GM12878 (cell line): ENCODE measurements around the gene CBFA2T3. TPM values are rescaled to one million over a fixed set of nuclear protein-coding genes. Genes with fewer than 3 reads are reported as not detected.

Experiments used
- ATAC-seq: fragments of 200-7000 bp; cut with Tn5 transposase; 3 replicates; pipeline ENCODE4 v1.9.1; 2020; ENCODE audit warnings: mild to moderate bottlenecking, moderate library complexity
- BruUV-seq: library from RNA; stranded (reverse); fragments of 400-500 nt; replicated peaks from 2 replicates; lab custom pipeline; 2021; lab: Mats Ljungman, UMichigan
- CTCF ChIA-PET: fragments of 300-600 bp; sonication (Branson Sonifier 250); formaldehyde crosslinking; extraction: SDS; loops from one replicate; lab custom pipeline; 2021; ENCODE audit warnings: inconsistent platforms; lab: Yijun Ruan, JAX
- POLR2A ChIA-PET: fragments of 350-600 bp; formaldehyde crosslinking; extraction: SDS; loops from one replicate; lab custom pipeline; 2021; ENCODE audit warnings: inconsistent platforms; lab: Charles Lee
- RAD21 ChIA-PET: fragments of 300-600 bp; sonication (Branson Sonifier 250); formaldehyde crosslinking; loops from one replicate; lab custom pipeline; 2023; ENCODE audit warnings: antibody characterized with exemption; ENCODE audit not compliant: unreplicated experiment; lab: Charles Lee
- SMC1A ChIA-PET: fragments of 300-600 bp; sonication (Branson Sonifier 250); formaldehyde crosslinking; loops from one replicate; lab custom pipeline; 2023; ENCODE audit not compliant: unreplicated experiment, uncharacterized antibody; lab: Charles Lee
- DNase-seq: peaks from one replicate; pipeline ENCODE4 v3.0.0-alpha.2; 2011; ENCODE audit warnings: low read depth, low spot score
- FAIRE-seq: peaks from 3 replicates; lab custom pipeline; 2011; peaks lifted over from hg19 to GRCh38; lab: Jason Lieb, UNC
- H2AFZ ChIP-seq: 2 replicates; pipeline ENCODE4 v1.6.0; 2011; ENCODE audit warnings: low read depth, low read length, control low read depth; ENCODE audit not compliant: control insufficient read depth
- H3K27ac ChIP-seq: 2 replicates; pipeline ENCODE4 v1.5.1; 2011; ENCODE audit warnings: control low read depth; ENCODE audit not compliant: control insufficient read depth, insufficient read depth
- H3K27me3 ChIP-seq, 2 experiments: replicated peaks in 1 of 2; 2 replicates each; pipeline versions ENCODE4 v1.6.0 to v1.6.1; 2011; ENCODE audit warnings: low read length in 1 of 2; ENCODE audit not compliant: control insufficient read depth in 2 of 2, insufficient read depth in 2 of 2
- H3K36me3 ChIP-seq, 2 experiments: 2 replicates each; pipeline ENCODE4 v1.5.1; 2011; ENCODE audit warnings: low read length in 1 of 2; ENCODE audit not compliant: control insufficient read depth in 2 of 2, insufficient read depth in 2 of 2
- H3K4me1 ChIP-seq: 2 replicates; pipeline ENCODE4 v1.6.1; 2011; ENCODE audit warnings: mild to moderate bottlenecking, low read length, moderate library complexity, mixed read lengths; ENCODE audit not compliant: control insufficient read depth, insufficient read depth
- H3K4me2 ChIP-seq: 2 replicates; pipeline ENCODE4 v1.6.0; 2011; ENCODE audit warnings: control low read depth; ENCODE audit not compliant: control insufficient read depth, insufficient read depth
- H3K4me3 ChIP-seq: fragments of 200-600 bp; sonication (generic); 2 replicates; pipeline ENCODE4 v1.5.1; 2016
- H3K79me2 ChIP-seq: 2 replicates; pipeline ENCODE4 v1.6.0; 2011; ENCODE audit warnings: low read length; ENCODE audit not compliant: control insufficient read depth, insufficient read depth
- H3K9ac ChIP-seq: 2 replicates; pipeline ENCODE4 v1.8.0; 2011; ENCODE audit warnings: low read length, control low read depth, mixed read lengths; ENCODE audit not compliant: control insufficient read depth, insufficient read depth
- H3K9me3 ChIP-seq: replicated peaks from 3 replicates; pipeline ENCODE4 v1.5.1; 2011; ENCODE audit warnings: mild to moderate bottlenecking, low read length; ENCODE audit not compliant: control insufficient read depth, insufficient read depth
- H4K20me1 ChIP-seq: 2 replicates; pipeline ENCODE4 v1.6.0; 2011; ENCODE audit not compliant: control insufficient read depth, insufficient read depth
- CEBPB ChIP-seq, 2 experiments: fragments of 150-350 bp in 1 of 2; IDR thresholded peaks; 2 replicates each; pipeline ENCODE4 v1.6.1; 2012 to 2014; ENCODE audit warnings: low read depth in 2 of 2, low read length in 2 of 2, borderline replicate concordance in 1 of 2, inconsistent platforms in 1 of 2
- JUNB ChIP-seq: IDR thresholded peaks from 2 replicates; pipeline ENCODE4 v1.6.1; 2016; ENCODE audit warnings: antibody characterized with exemption, mild to moderate bottlenecking
- MTA2 ChIP-seq: fragments of 450-650 bp; IDR thresholded peaks from 2 replicates; pipeline ENCODE4 v1.6.1; 2016; ENCODE audit warnings: low read depth, mild to moderate bottlenecking, moderate library complexity
- MXI1 ChIP-seq: fragments of 150-350 bp; IDR thresholded peaks from 2 replicates; pipeline ENCODE4 v1.6.1; 2011; ENCODE audit warnings: low read depth, mild to moderate bottlenecking, inconsistent platforms, low read length, improper control_type of control experiment
- SUPT20H ChIP-seq: IDR thresholded peaks from 2 replicates; pipeline ENCODE4 v1.6.1; 2011; ENCODE audit warnings: low read depth, mild to moderate bottlenecking, low read length, moderate library complexity, borderline replicate concordance; ENCODE audit not compliant: control insufficient read depth
- TBL1XR1 ChIP-seq: IDR thresholded peaks from 2 replicates; pipeline ENCODE4 v1.6.1; 2012; ENCODE audit warnings: low read depth, low read length, improper control_type of control experiment
- TCF3 ChIP-seq: IDR thresholded peaks from 2 replicates; pipeline ENCODE4 v1.6.1; 2012; ENCODE audit warnings: low read depth, mild to moderate bottlenecking, low read length, borderline replicate concordance; ENCODE audit not compliant: insufficient read depth
- whole genome bisulfite sequencing: methylation state at CpG from one replicate; pipeline ENCODE4 v1.1.6; 2016; ENCODE audit warnings: low lambda C conversion rate; ENCODE audit not compliant: insufficient replicate concordance, insufficient coverage; ENCODE audit errors: missing lambda C conversion rate; 5-methylcytosine and 5-hydroxymethylcytosine counted together
- in situ Hi-C: fragments of 300-500 bp; cut with MboI; formaldehyde crosslinking; loops from 9 replicates; pipeline ENCODE4 v1.14.3; 2018; ENCODE audit warnings: mixed read lengths
- intact Hi-C: fragments of 100-400 bp; cut with micrococcal nuclease; formaldehyde crosslinking; loops from one replicate; pipeline ENCODE4 v1.14.2; 2022; ENCODE audit not compliant: unreplicated experiment
- polyA plus RNA-seq, 11 experiments: library from polyadenylated mRNA; depleted of rRNA in 4 of 11; unstranded in 6 of 11; stranded (reverse) in 5 of 11; fragments of >200 nt; fragmentation: Nextera tagmentation in 4 of 11; fragmentation: Illumina TruSeq in 1 of 11; extraction: Ambion mirVana in 4 of 11; extraction: Trizol in 1 of 11; gene quantifications; 1 replicate in 1 of 11; 2 replicates in 10 of 11; pipeline versions ENCODE4 v1.2.1 to v1.2.3, GENCODE V29; 2011 to 2016; ENCODE audit warnings: inconsistent platforms in 2 of 11, missing spikeins in 2 of 11, low read depth in 1 of 11
- total RNA-seq, 4 experiments: library from RNA; depleted of rRNA in 3 of 4; stranded (reverse); fragments of >200 nt in 3 of 4; fragmentation: Illumina TruSeq in 1 of 4; extraction: Trizol in 1 of 4; gene quantifications; 2 replicates each; pipeline versions ENCODE4 v1.2.1 to v1.2.3, GENCODE V29; 2013 to 2021
- TF ChIP-seq, protein P1 (sequence below): fragments of 450-650 bp; IDR thresholded peaks from 2 replicates; pipeline ENCODE4 v1.6.1; 2017; ENCODE audit warnings: mild to moderate bottlenecking, moderate library complexity
- TF ChIP-seq, protein P2 (sequence below): fragments of 450-650 bp; IDR thresholded peaks from 2 replicates; pipeline ENCODE4 v1.6.1; 2016; ENCODE audit warnings: mild to moderate bottlenecking
- TF ChIP-seq, protein P3 (sequence below): fragments of 450-650 bp; IDR thresholded peaks from 2 replicates; pipeline ENCODE4 v1.6.1; 2017; ENCODE audit warnings: low read depth, mild to moderate bottlenecking, moderate library complexity

CBFA2T3 gene
- total and polyA plus RNA-seq, 10 of the 15 experiments (the other 5 are each of a cell fraction or from before 2014, with no cell fraction given) = 0.69 to 42.6 (median 4.5) TPM

DNA sequence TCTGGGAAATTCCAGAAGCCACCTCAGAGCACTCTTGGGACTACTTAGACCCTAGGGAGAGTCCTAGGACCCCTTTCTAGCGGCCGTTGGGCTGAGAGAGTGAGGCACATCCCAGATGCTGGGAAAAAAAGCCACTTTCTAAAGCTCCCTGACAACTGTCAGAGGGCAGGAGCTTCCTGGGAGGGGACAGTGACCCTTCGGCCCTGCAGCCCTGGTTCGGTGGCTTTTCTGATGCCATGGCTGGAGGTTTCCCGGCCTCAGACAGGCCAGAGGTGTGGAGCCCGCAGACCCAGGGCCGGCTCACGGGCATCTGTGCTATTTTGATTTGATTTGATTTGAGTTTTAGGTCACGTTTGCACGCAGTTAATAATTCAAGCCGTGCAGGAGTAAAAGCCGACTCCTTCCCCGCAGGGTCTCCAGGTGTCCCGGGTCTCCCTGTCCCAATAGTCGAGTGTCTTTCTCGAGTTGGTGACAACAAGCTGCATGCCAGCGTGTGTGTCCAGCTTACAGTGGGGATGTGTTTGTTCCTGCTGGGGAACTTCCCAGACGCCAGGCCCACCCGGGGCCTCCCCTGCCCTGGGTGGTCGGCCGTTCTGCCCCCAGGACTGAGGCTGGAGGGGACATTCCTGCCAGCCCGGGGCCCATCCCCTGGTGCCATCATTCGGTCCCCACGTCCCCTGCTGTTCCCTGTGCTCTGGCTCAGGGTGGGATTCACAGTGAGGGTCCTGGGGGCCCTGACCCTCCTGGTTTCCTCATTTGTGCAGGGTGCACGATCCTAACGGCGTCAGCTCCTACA, 1.0 kb upstream of the CBFA2T3 start (continued):
- TF ChIP-seq, protein P1, sequence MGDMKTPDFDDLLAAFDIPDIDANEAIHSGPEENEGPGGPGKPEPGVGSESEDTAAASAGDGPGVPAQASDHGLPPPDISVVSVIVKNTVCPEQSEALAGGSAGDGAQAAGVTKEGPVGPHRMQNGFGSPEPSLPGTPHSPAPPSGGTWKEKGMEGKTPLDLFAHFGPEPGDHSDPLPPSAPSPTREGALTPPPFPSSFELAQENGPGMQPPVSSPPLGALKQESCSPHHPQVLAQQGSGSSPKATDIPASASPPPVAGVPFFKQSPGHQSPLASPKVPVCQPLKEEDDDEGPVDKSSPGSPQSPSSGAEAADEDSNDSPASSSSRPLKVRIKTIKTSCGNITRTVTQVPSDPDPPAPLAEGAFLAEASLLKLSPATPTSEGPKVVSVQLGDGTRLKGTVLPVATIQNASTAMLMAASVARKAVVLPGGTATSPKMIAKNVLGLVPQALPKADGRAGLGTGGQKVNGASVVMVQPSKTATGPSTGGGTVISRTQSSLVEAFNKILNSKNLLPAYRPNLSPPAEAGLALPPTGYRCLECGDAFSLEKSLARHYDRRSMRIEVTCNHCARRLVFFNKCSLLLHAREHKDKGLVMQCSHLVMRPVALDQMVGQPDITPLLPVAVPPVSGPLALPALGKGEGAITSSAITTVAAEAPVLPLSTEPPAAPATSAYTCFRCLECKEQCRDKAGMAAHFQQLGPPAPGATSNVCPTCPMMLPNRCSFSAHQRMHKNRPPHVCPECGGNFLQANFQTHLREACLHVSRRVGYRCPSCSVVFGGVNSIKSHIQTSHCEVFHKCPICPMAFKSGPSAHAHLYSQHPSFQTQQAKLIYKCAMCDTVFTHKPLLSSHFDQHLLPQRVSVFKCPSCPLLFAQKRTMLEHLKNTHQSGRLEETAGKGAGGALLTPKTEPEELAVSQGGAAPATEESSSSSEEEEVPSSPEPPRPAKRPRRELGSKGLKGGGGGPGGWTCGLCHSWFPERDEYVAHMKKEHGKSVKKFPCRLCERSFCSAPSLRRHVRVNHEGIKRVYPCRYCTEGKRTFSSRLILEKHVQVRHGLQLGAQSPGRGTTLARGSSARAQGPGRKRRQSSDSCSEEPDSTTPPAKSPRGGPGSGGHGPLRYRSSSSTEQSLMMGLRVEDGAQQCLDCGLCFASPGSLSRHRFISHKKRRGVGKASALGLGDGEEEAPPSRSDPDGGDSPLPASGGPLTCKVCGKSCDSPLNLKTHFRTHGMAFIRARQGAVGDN = no peak
- no peak for TF ChIP-seq TCF3

DNA sequence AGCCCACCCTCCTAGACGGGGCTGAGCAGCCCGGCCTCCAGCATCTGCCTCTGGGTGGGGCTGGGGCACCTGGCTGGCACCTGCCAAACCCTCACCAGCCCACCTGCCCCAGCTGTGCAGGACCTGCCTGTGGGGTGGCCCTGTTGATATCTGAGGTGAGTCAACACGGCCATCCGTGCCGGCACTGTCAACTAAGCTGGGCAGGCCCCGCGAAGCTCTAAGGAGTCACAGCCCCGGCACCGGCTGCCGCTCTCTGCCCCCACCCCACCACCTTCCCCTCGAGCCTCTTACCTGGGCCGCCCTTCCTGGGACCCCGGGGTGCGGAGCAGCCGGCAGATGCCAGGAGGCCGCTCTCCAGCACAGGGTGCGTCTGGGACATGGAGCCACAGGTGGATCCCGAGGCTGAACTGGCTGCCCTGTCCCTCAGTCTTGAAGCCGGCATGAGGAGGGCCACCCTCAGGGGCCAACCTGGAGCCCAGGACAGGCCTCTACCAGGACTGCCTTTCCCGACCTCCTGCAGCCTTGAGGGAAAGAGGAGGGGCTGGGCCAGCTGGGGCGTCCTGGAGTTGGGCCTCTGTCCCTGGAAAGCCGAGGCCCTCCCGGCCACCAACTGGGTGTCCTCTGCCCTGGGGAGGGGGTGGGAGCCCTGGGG, 515 bp downstream of the CBFA2T3 start:
- FAIRE-seq (no peak), ATAC-seq (peak; percentile 4), DNase-seq (no peak)
- no peaks in the 10 kb centered on the region for H3K36me3 ChIP-seq
- TSS peak; percentile 43 for BruUV-seq
- in situ Hi-C loops = no loop called here
- ChIA-PET RAD21 (interaction anchor here (0.7 to 3.0 kb wide), 3 partner anchors 8 to 121 kb away, joined by 3 to 18 read pairs (median 5); no protein-coding TSS in a partner anchor), CTCF (interaction anchor here (0.6 to 1.2 kb wide), 2 partner anchors 9 kb away, joined by 3 to 4 read pairs; no protein-coding TSS in a partner anchor), POLR2A (interaction anchor here (0.7 to 4.2 kb wide), 5 partner anchors 8 to 121 kb away, joined by 3 to 30 read pairs (median 7); no protein-coding TSS in a partner anchor), SMC1A (interaction anchor here (0.7 to 1.5 kb wide), 5 partner anchors 9 to 121 kb away, joined by 3 to 5 read pairs (median 4); no protein-coding TSS in a partner anchor)
- no peaks in the 10 kb centered on the region for H3K27me3 ChIP-seq
- H3K4me2 ChIP-seq = peak overlapping the region; percentile 96
- H3K4me3 ChIP-seq = peak overlapping the region; percentile 93
- WGBS = 1% methylated on average over 19 of the region's 23 CpGs
- H3K79me2 ChIP-seq = peaks cover 68% of the 10 kb centered on the region
- no peaks in the 10 kb centered on the region for H4K20me1 ChIP-seq
- H3K9me3 ChIP-seq = no peaks in the 10 kb centered on the region
- intact Hi-C loops = loop anchor here (1.0 to 5.0 kb wide), 2 partner anchors 8 to 56 kb away; no protein-coding TSS in a partner anchor
- H2AFZ ChIP-seq = no peak overlapping the region
- peaks cover 50% of the 10 kb centered on the region for H3K4me1 ChIP-seq
- peak overlapping the region; percentile 85 for H3K9ac ChIP-seq
- peak overlapping the region; percentile 98 for H3K27ac ChIP-seq
- TF ChIP-seq CEBPB (IDR thresholded peaks at IDR 0.05; ENCODE audit: borderline replicate concordance in 1 of 2, low read depth in 2 of 2, low read length in 2 of 2) (no peak), SUPT20H (no peak), MXI1 (no peak), TCF3 (peak; percentile 86; the same call in 1 of the 2 replicates), JUNB (no peak), MTA2 (no peak), TBL1XR1 (no peak)
- TF ChIP-seq, protein P2, sequence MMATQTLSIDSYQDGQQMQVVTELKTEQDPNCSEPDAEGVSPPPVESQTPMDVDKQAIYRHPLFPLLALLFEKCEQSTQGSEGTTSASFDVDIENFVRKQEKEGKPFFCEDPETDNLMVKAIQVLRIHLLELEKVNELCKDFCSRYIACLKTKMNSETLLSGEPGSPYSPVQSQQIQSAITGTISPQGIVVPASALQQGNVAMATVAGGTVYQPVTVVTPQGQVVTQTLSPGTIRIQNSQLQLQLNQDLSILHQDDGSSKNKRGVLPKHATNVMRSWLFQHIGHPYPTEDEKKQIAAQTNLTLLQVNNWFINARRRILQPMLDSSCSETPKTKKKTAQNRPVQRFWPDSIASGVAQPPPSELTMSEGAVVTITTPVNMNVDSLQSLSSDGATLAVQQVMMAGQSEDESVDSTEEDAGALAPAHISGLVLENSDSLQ = no peak
- TF ChIP-seq, protein P3, sequence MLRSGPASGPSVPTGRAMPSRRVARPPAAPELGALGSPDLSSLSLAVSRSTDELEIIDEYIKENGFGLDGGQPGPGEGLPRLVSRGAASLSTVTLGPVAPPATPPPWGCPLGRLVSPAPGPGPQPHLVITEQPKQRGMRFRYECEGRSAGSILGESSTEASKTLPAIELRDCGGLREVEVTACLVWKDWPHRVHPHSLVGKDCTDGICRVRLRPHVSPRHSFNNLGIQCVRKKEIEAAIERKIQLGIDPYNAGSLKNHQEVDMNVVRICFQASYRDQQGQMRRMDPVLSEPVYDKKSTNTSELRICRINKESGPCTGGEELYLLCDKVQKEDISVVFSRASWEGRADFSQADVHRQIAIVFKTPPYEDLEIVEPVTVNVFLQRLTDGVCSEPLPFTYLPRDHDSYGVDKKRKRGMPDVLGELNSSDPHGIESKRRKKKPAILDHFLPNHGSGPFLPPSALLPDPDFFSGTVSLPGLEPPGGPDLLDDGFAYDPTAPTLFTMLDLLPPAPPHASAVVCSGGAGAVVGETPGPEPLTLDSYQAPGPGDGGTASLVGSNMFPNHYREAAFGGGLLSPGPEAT = 0 out of 2 replicates have a peak, but pooled peaks have one; percentile 6
